Hematopoietic multipotent progenitor cell treated with erythropoietin and hydrocortisone succinate and interleukin-3 and kit ligand, for 17 days (in vitro differentiated cells): ENCODE data around the gene ATRNL1.
"Not testable (repeated sequence)": the region's sequence is repeated elsewhere in the genome, so short reads cannot be mapped to it uniquely, and the experiment has no call there.

ENCODE experiments used
- DNase-seq: peaks from one replicate; pipeline ENCODE4 v3.0.0-alpha.2; 2015; ENCODE audit warnings: low spot score

Gene ATRNL1

GRCh38 chr10:115092555-115093285, 445 bp upstream of the ATRNL1 start:
- DNase-seq: no peak

GRCh38 chr10:115093776-115094408, 727 bp downstream of the ATRNL1 start:
- no peak for DNase-seq

GRCh38 chr10:115094416-115095140, 1.4 kb downstream of the ATRNL1 start:
- no peak for DNase-seq

GRCh38 chr10:115095758-115096157, 2.6 kb downstream of the ATRNL1 start:
- DNase-seq: no peak

- no peak for DNase-seq
Measured at GRCh38 chr10:115103700-115104099, 10.5 kb downstream of the ATRNL1 start.

- not testable (repeated sequence) for DNase-seq
Measured at GRCh38 chr10:115105411-115105810, 12.2 kb downstream of the ATRNL1 start.

GRCh38 chr10:115107830-115108229, 14.7 kb downstream of the ATRNL1 start:
- DNase-seq: no peak

- DNase-seq: no peak
Measured at GRCh38 chr10:115117301-115117700, 24.1 kb downstream of the ATRNL1 start.

- DNase-seq: no peak
Measured at GRCh38 chr10:115118346-115118745, 25.2 kb downstream of the ATRNL1 start.

- no peak for DNase-seq
Measured at GRCh38 chr10:115125505-115125904, 32.3 kb downstream of the ATRNL1 start.

GRCh38 chr10:115129752-115130151, 36.6 kb downstream of the ATRNL1 start:
- peak; percentile 34 for DNase-seq

- DNase-seq: no peak
Measured at GRCh38 chr10:115136616-115137015, 43.5 kb downstream of the ATRNL1 start.

GRCh38 chr10:115141254-115141653, 48.1 kb downstream of the ATRNL1 start:
- DNase-seq: no peak

- DNase-seq: no peak
Measured at GRCh38 chr10:115157357-115157756, 64.2 kb downstream of the ATRNL1 start.

- no peak for DNase-seq
Measured at GRCh38 chr10:115163129-115163528, 70.0 kb downstream of the ATRNL1 start.

- DNase-seq: no peak
Measured at GRCh38 chr10:115164220-115164619, 71.1 kb downstream of the ATRNL1 start.

- DNase-seq: no peak
Measured at GRCh38 chr10:115167751-115168150, 74.6 kb downstream of the ATRNL1 start.

- no peak for DNase-seq
Measured at GRCh38 chr10:115171392-115171960, 78.3 kb downstream of the ATRNL1 start.

- no peak for DNase-seq
Measured at GRCh38 chr10:115173915-115174443, 80.8 kb downstream of the ATRNL1 start.

GRCh38 chr10:115207276-115207675, 114.1 kb downstream of the ATRNL1 start:
- DNase-seq: not testable (repeated sequence)

- no peak for DNase-seq
Measured at GRCh38 chr10:115209133-115209532, 116.0 kb downstream of the ATRNL1 start.

- no peak for DNase-seq
Measured at GRCh38 chr10:115214829-115215228, 121.7 kb downstream of the ATRNL1 start.
